Measurements from ENCODE around the gene NSRP1.
"Not testable (repeated sequence)": the region's sequence is repeated elsewhere in the genome, so short reads cannot be mapped to it uniquely, and the experiment has no call there.

Gene NSRP1

GRCh38 chr17:30173649-30174048 lies 57.0 kb downstream of the NSRP1 start:
- no peak overlapping the region for H3K4me3 ChIP-seq
- H3K27ac ChIP-seq, result no peak overlapping the region

GRCh38 chr17:30174556-30174955 lies 57.9 kb downstream of the NSRP1 start:
- Histone ChIP-seq H3K4me3 (no peak overlapping the region), H3K27ac (no peak overlapping the region)

GRCh38 chr17:30176855-30177254 lies 60.2 kb downstream of the NSRP1 start:
- no peak overlapping the region for H3K27ac ChIP-seq
- H3K4me3 ChIP-seq, result no peak overlapping the region

GRCh38 chr17:30186761-30187160 lies 70.1 kb downstream of the NSRP1 start:
- no peak overlapping the region for H3K27ac ChIP-seq
- no peak overlapping the region for H3K4me3 ChIP-seq

- Histone ChIP-seq H3K4me3 (no peak overlapping the region), H3K27ac (no peak overlapping the region)
These were observed 71.0 kb downstream of the NSRP1 start for GRCh38 chr17:30187573-30187972.

GRCh38 chr17:30188211-30188939 lies 71.8 kb downstream of the NSRP1 start:
- no peak overlapping the region for H3K27ac ChIP-seq

GRCh38 chr17:30191072-30191471 lies 74.5 kb downstream of the NSRP1 start:
- Histone ChIP-seq H3K4me3 (no peak overlapping the region), H3K27ac (no peak overlapping the region)

More at GRCh38 chr17:30188211-30188939, 71.8 kb downstream of the NSRP1 start:
- no peak overlapping the region for H3K4me3 ChIP-seq

GRCh38 chr17:30196504-30196903 lies 79.9 kb downstream of the NSRP1 start:
- Histone ChIP-seq H3K4me3 (no peak overlapping the region), H3K27ac (no peak overlapping the region)

- Histone ChIP-seq H3K27ac (no peak overlapping the region), H3K4me3 (no peak overlapping the region)
These were observed 80.8 kb downstream of the NSRP1 start for GRCh38 chr17:30197416-30197815.

GRCh38 chr17:30199600-30199999 lies 83.0 kb downstream of the NSRP1 start:
- Histone ChIP-seq H3K4me3 (no peak overlapping the region), H3K27ac (no peak overlapping the region)

GRCh38 chr17:30200106-30200505 lies 83.5 kb downstream of the NSRP1 start:
- Histone ChIP-seq H3K27ac (no peak overlapping the region), H3K4me3 (no peak overlapping the region)

GRCh38 chr17:30200656-30201055 lies 84.0 kb downstream of the NSRP1 start:
- H3K4me3 ChIP-seq, H3K27ac ChIP-seq: not testable (repeated sequence)

GRCh38 chr17:30203471-30203981 lies 86.9 kb downstream of the NSRP1 start:
- Histone ChIP-seq H3K4me3 (no peak overlapping the region), H3K27ac (no peak overlapping the region)

GRCh38 chr17:30207655-30208054 lies 91.0 kb downstream of the NSRP1 start:
- Histone ChIP-seq H3K4me3 (no peak overlapping the region), H3K27ac (no peak overlapping the region)

- Histone ChIP-seq H3K27ac (no peak overlapping the region), H3K4me3 (no peak overlapping the region)
These were observed 91.6 kb downstream of the NSRP1 start for GRCh38 chr17:30208214-30208613.

GRCh38 chr17:30209930-30210329 lies 93.3 kb downstream of the NSRP1 start:
- H3K27ac ChIP-seq, result no peak overlapping the region
- H3K4me3 ChIP-seq, result no peak overlapping the region

- Histone ChIP-seq H3K4me3 (no peak overlapping the region), H3K27ac (no peak overlapping the region)
These were observed 93.8 kb downstream of the NSRP1 start for GRCh38 chr17:30210366-30210765.

GRCh38 chr17:30210901-30211300 lies 94.3 kb downstream of the NSRP1 start:
- H3K27ac ChIP-seq, result no peak overlapping the region
- no peak overlapping the region for H3K4me3 ChIP-seq

- Histone ChIP-seq H3K4me3 (no peak overlapping the region), H3K27ac (no peak overlapping the region)
These were observed 94.8 kb downstream of the NSRP1 start for GRCh38 chr17:30211371-30211770.

GRCh38 chr17:30212750-30213149 lies 96.1 kb downstream of the NSRP1 start:
- no peak overlapping the region for H3K27ac ChIP-seq
- H3K4me3 ChIP-seq, result no peak overlapping the region

- Histone ChIP-seq H3K4me3 (no peak overlapping the region), H3K27ac (no peak overlapping the region)
These were observed 100.4 kb downstream of the NSRP1 start for GRCh38 chr17:30217054-30217453.

- H3K27ac ChIP-seq, result no peak overlapping the region
- no peak overlapping the region for H3K4me3 ChIP-seq
These were observed 101.2 kb downstream of the NSRP1 start for GRCh38 chr17:30217746-30218245.
